Measurements from ENCODE around the gene AP1G2. TPM values are rescaled to one million over a fixed set of nuclear protein-coding genes. Genes with fewer than 3 reads are reported as not detected.

The AP1G2 gene
- total RNA-seq, 2 donors from 2014 or later, result 36.4 to 61.7 TPM

- ATAC-seq (ENCODE audit: insufficient number of reproducible peaks, low FRiP score, low read depth), result no peak
These were observed 12.1 kb downstream of the AP1G2 start for GRCh38 chr14:23555533-23555881.

GRCh38 chr14:23551266-23552028 is 16.1 kb downstream of the AP1G2 start, which contains the start of gene ZFHX2:
ZFHX2 (minus strand) TSS chr14:23551765; CDS start chr14:23535325, 16,440 bp downstream.
- peaks cover 0 to 20% of the 10 kb centered on the region in 2 donors for H3K4me1 ChIP-seq (ENCODE audit: control insufficient read depth in 1 of 2, low read depth in 2 of 2)
- TF ChIP-seq CTCF (IDR thresholded peaks at IDR 0.05), result no peak
- H3K27ac ChIP-seq, result peak within 1 kb of the TSS in 1 of 2 donors; percentile 25

More at GRCh38 chr14:23555533-23555881, 12.1 kb downstream of the AP1G2 start:
- DNase-seq (ENCODE audit: low spot score), result no peak
- peak overlapping the region; percentile 99 for H3K4me3 ChIP-seq
- no peak for TF ChIP-seq CTCF (IDR thresholded peaks at IDR 0.05)
- H3K9me3 ChIP-seq, result no peaks in the 10 kb centered on the region
- peak overlapping the region; percentile 93 to 97 for H3K27ac ChIP-seq
- peaks cover 6% of the 10 kb centered on the region for H3K36me3 ChIP-seq
- peaks cover 9 to 28% of the 10 kb centered on the region in 2 donors for H3K4me1 ChIP-seq (ENCODE audit: control insufficient read depth in 1 of 2, low read depth in 2 of 2)
- H3K27me3 ChIP-seq (replicated peaks; ENCODE audit: insufficient read depth), result no peaks in the 10 kb centered on the region

GRCh38 chr14:23550812-23551265 is 16.8 kb downstream of the AP1G2 start:
- Histone ChIP-seq H3K27ac (no peak overlapping the region), H3K4me1 (ENCODE audit: control insufficient read depth in 1 of 2, low read depth in 2 of 2) (peaks cover 0 to 19% of the 10 kb centered on the region in 2 donors), H3K27me3 (replicated peaks; ENCODE audit: insufficient read depth) (no peaks in the 10 kb centered on the region), H3K9me3 (no peaks in the 10 kb centered on the region), H3K4me3 (peak overlapping the region; percentile 75), H3K36me3 (no peaks in the 10 kb centered on the region)
- no peak for TF ChIP-seq CTCF (IDR thresholded peaks at IDR 0.05)
- ATAC-seq (ENCODE audit: insufficient number of reproducible peaks, low FRiP score, low read depth), result no peak
- DNase-seq (ENCODE audit: low spot score), result no peak

More at GRCh38 chr14:23551266-23552028, 16.1 kb downstream of the AP1G2 start, which contains the start of gene ZFHX2:
- Histone ChIP-seq H3K4me3 (peak within 1 kb of the TSS; percentile 75), H3K9me3 (no peaks in the 10 kb centered on the region), H3K27me3 (replicated peaks; ENCODE audit: insufficient read depth) (no peaks in the 10 kb centered on the region), H3K36me3 (no peaks in the 10 kb centered on the region)
- peak; percentile 6 for ATAC-seq (ENCODE audit: insufficient number of reproducible peaks, low FRiP score, low read depth)
- DNase-seq (ENCODE audit: low spot score), result no peak

- Histone ChIP-seq H3K9me3 (no peaks in the 10 kb centered on the region), H3K27ac (no peak overlapping the region), H3K4me3 (peak overlapping the region; percentile 75), H3K27me3 (replicated peaks; ENCODE audit: insufficient read depth) (no peaks in the 10 kb centered on the region), H3K4me1 (ENCODE audit: control insufficient read depth in 1 of 2, low read depth in 2 of 2) (peaks cover 0 to 18% of the 10 kb centered on the region in 2 donors), H3K36me3 (no peaks in the 10 kb centered on the region)
- DNase-seq (ENCODE audit: low spot score) (no peak), ATAC-seq (ENCODE audit: insufficient number of reproducible peaks, low FRiP score, low read depth) (no peak)
- TF ChIP-seq CTCF (IDR thresholded peaks at IDR 0.05), result no peak
These were observed 17.3 kb downstream of the AP1G2 start for GRCh38 chr14:23550131-23550811.

Data from thoracic aorta (tissue), 2 donors.